Endodermal cell (in vitro differentiated cells): ENCODE results near the gene SRMS. TPM values are rescaled to one million over a fixed set of nuclear protein-coding genes. Genes with fewer than 3 reads are reported as not detected.

Experiments
- DNase-seq: peaks from one replicate; pipeline ENCODE4 v3.0.0-alpha.2; 2017
- H3K27ac ChIP-seq: 2 replicates; pipeline ENCODE4 v1.5.1; 2013; ENCODE audit warnings: mild to moderate bottlenecking, low read depth, low read length, moderate library complexity
- H3K27me3 ChIP-seq: 2 replicates; pipeline ENCODE4 v1.6.1; 2013; ENCODE audit warnings: mild to moderate bottlenecking, low read length, moderate library complexity; ENCODE audit not compliant: insufficient read depth, control insufficient read depth, poor library complexity, severe bottlenecking
- H3K36me3 ChIP-seq: 2 replicates; pipeline ENCODE4 v1.7.0; 2013; ENCODE audit warnings: mild to moderate bottlenecking, low read length, moderate library complexity; ENCODE audit not compliant: control insufficient read depth, insufficient read depth
- H3K4me1 ChIP-seq: one replicate; pipeline ENCODE4 v1.7.0; 2013; ENCODE audit warnings: low read length; ENCODE audit not compliant: control insufficient read depth, insufficient read depth
- H3K4me3 ChIP-seq: 2 replicates; pipeline ENCODE4 v1.5.1; 2013; ENCODE audit warnings: mild to moderate bottlenecking, low read length, moderate library complexity
- H3K9ac ChIP-seq: 2 replicates; pipeline ENCODE4 v1.6.1; 2013; ENCODE audit warnings: mild to moderate bottlenecking, low read length, moderate library complexity; ENCODE audit not compliant: poor library complexity, severe bottlenecking; ENCODE audit errors: extremely low read depth
- H3K9me3 ChIP-seq: 2 replicates; pipeline ENCODE4 v1.6.1; 2013; ENCODE audit warnings: mild to moderate bottlenecking, low read length, moderate library complexity; ENCODE audit not compliant: control insufficient read depth
- H3K27ac Mint-ChIP-seq: 2 replicates; pipeline ENCODE4 v1.8.0; 2020; ENCODE audit warnings: mixed read lengths
- H3K27me3 Mint-ChIP-seq: 2 replicates; pipeline ENCODE4 v1.8.0; 2021; ENCODE audit warnings: mild to moderate bottlenecking, mixed read lengths; ENCODE audit not compliant: insufficient read depth
- H3K36me3 Mint-ChIP-seq: 2 replicates; pipeline ENCODE4 v1.8.0; 2020; ENCODE audit warnings: low read depth, mixed read lengths
- H3K4me1 Mint-ChIP-seq: 2 replicates; pipeline ENCODE4 v1.8.0; 2020; ENCODE audit warnings: mixed read lengths
- H3K4me3 Mint-ChIP-seq: 2 replicates; pipeline ENCODE4 v1.8.0; 2020; ENCODE audit warnings: mild to moderate bottlenecking, moderate library complexity, mixed read lengths
- H3K9me3 Mint-ChIP-seq: 2 replicates; pipeline ENCODE4 v1.8.0; 2020; ENCODE audit warnings: mild to moderate bottlenecking, mixed read lengths
- WGBS, 2 experiments: methylation state at CpG; one replicate each; pipeline versions ENCODE4 v1.1.5 to v1.1.7; 2013; ENCODE audit warnings: missing lambda C conversion rate in 2 of 2, mixed read lengths in 1 of 2; ENCODE audit not compliant: insufficient coverage in 1 of 2, insufficient read length in 1 of 2; 5-methylcytosine and 5-hydroxymethylcytosine counted together
- total RNA-seq, 2 donors: library from RNA; stranded (reverse); fragmentation: NEBNext Ultra II Directional in 1 of 2; extraction: Animal tissue kit (Norgen Biotek cat#: 25700) in 1 of 2; gene quantifications; 2 replicates in 1 of 2; 3 replicates in 1 of 2; pipeline ENCODE4 v1.2.1, GENCODE V29; 2021
- TF ChIP-seq, protein P1 (sequence below): fragments of 200-600 bp; sonication (generic); conservative IDR thresholded peaks from 2 replicates; pipeline ENCODE4 v1.5.0; 2021; ENCODE audit warnings: antibody characterized with exemption, mild to moderate bottlenecking

The SRMS gene
- total RNA-seq, 2 donors from 2014 or later = not detected

DNA sequence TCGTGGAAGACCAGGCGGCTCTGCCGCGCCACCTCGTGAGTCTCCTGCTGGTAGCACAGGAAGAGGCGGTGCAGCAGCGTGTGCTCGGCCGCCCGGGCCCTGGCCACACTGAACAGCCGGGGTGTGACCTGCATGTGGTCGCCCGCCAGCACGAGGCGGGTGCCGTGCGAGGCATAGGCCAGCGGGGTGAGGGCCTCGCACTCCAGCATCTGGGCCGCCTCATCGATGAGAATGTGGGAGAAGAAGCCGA, 19.5 kb upstream of the SRMS start:
- H3K4me1 ChIP-seq = no peaks in the 10 kb centered on the region
- no peak overlapping the region for H3K27ac Mint-ChIP-seq
- 95 to 98% methylated on average over 13 to 22 of the region's 22 CpGs for WGBS, 2 experiments
- DNase-seq = no peak
- no peak overlapping the region for H3K4me3 ChIP-seq
- no peaks in the 10 kb centered on the region for H3K36me3 ChIP-seq
- H3K9ac ChIP-seq = no peak overlapping the region
- H3K27me3 ChIP-seq = no peaks in the 10 kb centered on the region
- H3K27ac ChIP-seq = no peak overlapping the region
- H3K36me3 Mint-ChIP-seq = no peaks in the 10 kb centered on the region
- H3K9me3 ChIP-seq = no peaks in the 10 kb centered on the region
- no peak overlapping the region for H3K4me3 Mint-ChIP-seq
- no peaks in the 10 kb centered on the region for H3K27me3 Mint-ChIP-seq
- H3K4me1 Mint-ChIP-seq = no peaks in the 10 kb centered on the region
- H3K9me3 Mint-ChIP-seq = no peaks in the 10 kb centered on the region
- TF ChIP-seq, protein P1, sequence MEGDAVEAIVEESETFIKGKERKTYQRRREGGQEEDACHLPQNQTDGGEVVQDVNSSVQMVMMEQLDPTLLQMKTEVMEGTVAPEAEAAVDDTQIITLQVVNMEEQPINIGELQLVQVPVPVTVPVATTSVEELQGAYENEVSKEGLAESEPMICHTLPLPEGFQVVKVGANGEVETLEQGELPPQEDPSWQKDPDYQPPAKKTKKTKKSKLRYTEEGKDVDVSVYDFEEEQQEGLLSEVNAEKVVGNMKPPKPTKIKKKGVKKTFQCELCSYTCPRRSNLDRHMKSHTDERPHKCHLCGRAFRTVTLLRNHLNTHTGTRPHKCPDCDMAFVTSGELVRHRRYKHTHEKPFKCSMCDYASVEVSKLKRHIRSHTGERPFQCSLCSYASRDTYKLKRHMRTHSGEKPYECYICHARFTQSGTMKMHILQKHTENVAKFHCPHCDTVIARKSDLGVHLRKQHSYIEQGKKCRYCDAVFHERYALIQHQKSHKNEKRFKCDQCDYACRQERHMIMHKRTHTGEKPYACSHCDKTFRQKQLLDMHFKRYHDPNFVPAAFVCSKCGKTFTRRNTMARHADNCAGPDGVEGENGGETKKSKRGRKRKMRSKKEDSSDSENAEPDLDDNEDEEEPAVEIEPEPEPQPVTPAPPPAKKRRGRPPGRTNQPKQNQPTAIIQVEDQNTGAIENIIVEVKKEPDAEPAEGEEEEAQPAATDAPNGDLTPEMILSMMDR = no peak

GRCh38 chr20:63566395-63567135, 19.0 kb upstream of the SRMS start:
- Histone ChIP-seq H3K9me3 (no peaks in the 10 kb centered on the region), H3K27ac (no peak overlapping the region), H3K36me3 (no peaks in the 10 kb centered on the region), H3K27me3 (no peaks in the 10 kb centered on the region), H3K9ac (no peak overlapping the region), H3K4me3 (no peak overlapping the region), H3K4me1 (no peaks in the 10 kb centered on the region)
- no peak overlapping the region for H3K27ac Mint-ChIP-seq
- no peaks in the 10 kb centered on the region for H3K36me3 Mint-ChIP-seq
- DNase-seq = no peak
- no peaks in the 10 kb centered on the region for H3K9me3 Mint-ChIP-seq
- WGBS, 2 experiments = 92 to 93% methylated on average over 30 to 46 of the region's 46 CpGs
- no peaks in the 10 kb centered on the region for H3K4me1 Mint-ChIP-seq
- no peaks in the 10 kb centered on the region for H3K27me3 Mint-ChIP-seq
- TF ChIP-seq, protein P1 = no peak
- no peak overlapping the region for H3K4me3 Mint-ChIP-seq

GRCh38 chr20:63565699-63566335, 18.3 kb upstream of the SRMS start:
- TF ChIP-seq, protein P1 = no peak
- H3K4me3 Mint-ChIP-seq = no peak overlapping the region
- no peak overlapping the region for H3K27ac Mint-ChIP-seq
- no peaks in the 10 kb centered on the region for H3K4me1 Mint-ChIP-seq
- H3K27me3 ChIP-seq = no peaks in the 10 kb centered on the region
- WGBS, 2 experiments = 95 to 97% methylated on average over 25 to 43 of the region's 43 CpGs
- no peak for DNase-seq
- H3K9me3 Mint-ChIP-seq = no peaks in the 10 kb centered on the region
- no peaks in the 10 kb centered on the region for H3K9me3 ChIP-seq
- H3K27me3 Mint-ChIP-seq = no peaks in the 10 kb centered on the region
- H3K4me3 ChIP-seq = no peak overlapping the region
- H3K36me3 ChIP-seq = no peaks in the 10 kb centered on the region
- no peak overlapping the region for H3K27ac ChIP-seq
- H3K4me1 ChIP-seq = no peaks in the 10 kb centered on the region
- H3K9ac ChIP-seq = no peak overlapping the region
- H3K36me3 Mint-ChIP-seq = peaks cover 2% of the 10 kb centered on the region
